Cardiac muscle cell (in vitro differentiated cells and primary cell): ENCODE data around the gene MIOX. TPM values are rescaled to one million over a fixed set of nuclear protein-coding genes. Genes with fewer than 3 reads are reported as not detected.
A peak's percentile ranks its signal among the peaks of the same experiment; 100 is the strongest.

Experiments used
- DNase-seq, 2 donors: peaks; one replicate each; pipeline versions ENCODE4 v3.0.0 to v3.0.0-alpha.2; 2010 to 2017; ENCODE audit warnings: low read depth in 1 of 2, low spot score in 1 of 2
- H3K27ac ChIP-seq: fragments of 200-600 bp; sonication (generic); 2 replicates; pipeline ENCODE4 v1.5.1; 2016
- H3K27me3 ChIP-seq: fragments of 200-600 bp; sonication (generic); 2 replicates; pipeline ENCODE4 v1.6.0; 2016; ENCODE audit warnings: control low read depth
- H3K36me3 ChIP-seq: fragments of 200-600 bp; sonication (generic); 2 replicates; pipeline ENCODE4 v1.5.1; 2016; ENCODE audit warnings: control low read depth
- H3K4me1 ChIP-seq: fragments of 200-600 bp; sonication (generic); 2 replicates; pipeline ENCODE4 v1.8.1; 2017; ENCODE audit warnings: low read depth, mild to moderate bottlenecking, mixed run types
- H3K4me3 ChIP-seq: fragments of 200-600 bp; sonication (generic); 2 replicates; pipeline ENCODE4 v1.5.1; 2016; ENCODE audit warnings: mild to moderate bottlenecking
- H3K9me3 ChIP-seq: fragments of 200-600 bp; sonication (generic); 2 replicates; pipeline ENCODE4 v1.5.1; 2017; ENCODE audit warnings: low read depth, mild to moderate bottlenecking, control low read depth
- CTCF ChIP-seq: IDR thresholded peaks from 2 replicates; pipeline ENCODE4 v1.5.1; 2012; ENCODE audit warnings: low read depth, mild to moderate bottlenecking, low read length
- polyA plus RNA-seq: library from polyadenylated mRNA; unstranded; fragments of >200 nt; fragmentation: Nextera tagmentation; extraction: Ambion mirVana; gene quantifications from 2 replicates; pipeline ENCODE4 v1.2.1, GENCODE V29; 2016
- total RNA-seq: library from RNA; depleted of rRNA; stranded (reverse); fragments of >200 nt; gene quantifications from 2 replicates; pipeline ENCODE4 v1.2.3, GENCODE V29; 2016

The MIOX gene
- total and polyA plus RNA-seq, 2 experiments from 2014 or later = not detected

GRCh38 chr22:50507421-50507990 lies 20.8 kb downstream of the MIOX start, which contains the start of gene LMF2:
Gene LMF2, minus strand, starts transcription at chr22:50507702. Its CDS starts 27 bp downstream, at chr22:50507675.
- no peaks in the 10 kb centered on the region for H3K27me3 ChIP-seq
- peaks cover 8% of the 10 kb centered on the region for H3K4me1 ChIP-seq
- no peaks in the 10 kb centered on the region for H3K9me3 ChIP-seq
- peaks cover 8% of the 10 kb centered on the region for H3K36me3 ChIP-seq
- no peak for TF ChIP-seq CTCF
- H3K4me3 ChIP-seq = peak within 1 kb of the TSS; percentile 82
- peak within 1 kb of the TSS; percentile 80 for H3K27ac ChIP-seq
- DNase-seq = peak in 1 of 2 donors; percentile 98

- peaks cover 8% of the 10 kb centered on the region for H3K36me3 ChIP-seq
- no peaks in the 10 kb centered on the region for H3K27me3 ChIP-seq
- no peaks in the 10 kb centered on the region for H3K9me3 ChIP-seq
- peak in 1 of 2 donors; percentile 98 for DNase-seq
- peak within 1 kb of the TSS; percentile 80 for H3K27ac ChIP-seq
- TF ChIP-seq CTCF = no peak
- H3K4me1 ChIP-seq = peaks cover 8% of the 10 kb centered on the region
- peak within 1 kb of the TSS; percentile 82 for H3K4me3 ChIP-seq
These were observed 21.6 kb downstream of the MIOX start, which contains the start of gene NCAPH2 for GRCh38 chr22:50507991-50508884. Gene NCAPH2, plus strand, starts transcription at chr22:50508224. Its CDS starts 114 bp downstream, at chr22:50508338.

- Histone ChIP-seq H3K36me3 (peaks cover 8% of the 10 kb centered on the region), H3K27me3 (no peaks in the 10 kb centered on the region), H3K4me1 (peaks cover 8% of the 10 kb centered on the region), H3K9me3 (no peaks in the 10 kb centered on the region), H3K27ac (no peak overlapping the region), H3K4me3 (peak overlapping the region; percentile 58)
- no peak for TF ChIP-seq CTCF
- DNase-seq = no peak
These were observed 22.2 kb downstream of the MIOX start for GRCh38 chr22:50508897-50509296.

- Histone ChIP-seq H3K9me3 (no peaks in the 10 kb centered on the region), H3K36me3 (peaks cover 7% of the 10 kb centered on the region), H3K27ac (no peak overlapping the region), H3K4me1 (peaks cover 8% of the 10 kb centered on the region), H3K27me3 (no peaks in the 10 kb centered on the region), H3K4me3 (no peak overlapping the region)
- no peak for TF ChIP-seq CTCF
- DNase-seq = no peak
These were observed 26.5 kb downstream of the MIOX start for GRCh38 chr22:50513175-50513574.

- H3K27me3 ChIP-seq = no peaks in the 10 kb centered on the region
- TF ChIP-seq CTCF = no peak
These were observed 29.4 kb downstream of the MIOX start for GRCh38 chr22:50516068-50516467.

More at GRCh38 chr22:50516068-50516467, 29.4 kb downstream of the MIOX start:
- Histone ChIP-seq H3K9me3 (no peaks in the 10 kb centered on the region), H3K36me3 (peaks cover 14% of the 10 kb centered on the region), H3K4me3 (no peak overlapping the region), H3K4me1 (no peaks in the 10 kb centered on the region), H3K27ac (no peak overlapping the region)
- DNase-seq = no peak
